Measurements from ENCODE around the gene DNAI4. TPM values are rescaled to one million over a fixed set of nuclear protein-coding genes. Genes with fewer than 3 reads are reported as not detected.

Gene DNAI4
- total and polyA plus RNA-seq, 2 of the 4 experiments (the other 2 are of a cell fraction) = 0.63 to 1.6 TPM

DNA sequence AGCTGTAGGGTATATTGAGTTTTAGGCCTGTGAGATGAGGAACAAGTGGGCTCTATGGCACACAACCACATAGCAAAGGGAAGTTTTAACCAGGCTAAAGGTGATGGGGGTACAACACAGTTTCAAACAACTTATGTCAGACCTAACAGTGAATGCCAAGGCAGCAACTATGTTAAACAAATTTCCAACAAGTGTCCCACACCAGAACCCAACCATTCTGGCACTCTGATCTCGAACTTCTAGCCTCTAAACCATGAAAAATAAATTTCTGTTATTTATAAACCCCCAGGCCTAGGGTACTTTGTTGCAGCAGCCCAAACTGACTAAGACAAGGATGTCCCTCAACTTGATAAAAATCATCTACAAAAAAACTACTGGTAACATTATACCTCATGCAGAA is 71.3 kb downstream of the DNAI4 start:
- Histone ChIP-seq H4K20me1 (ENCODE audit: insufficient read depth, low read length) (no peaks in the 10 kb centered on the region), H2BK20ac (ENCODE audit: low read depth, low read length) (no peak overlapping the region), H3K27ac (ENCODE audit: insufficient read depth, low read length) (no peak overlapping the region), H3K4me3 (ENCODE audit: insufficient read depth, low read depth, low read length) (no peak overlapping the region), H3K9me1 (ENCODE audit: insufficient read depth, low read length) (no peaks in the 10 kb centered on the region), H3K79me1 (ENCODE audit: low read depth in 1 of 2, low read length in 2 of 2) (no peaks in the 10 kb centered on the region), H2BK120ac (ENCODE audit: low read depth, low read length) (no peak overlapping the region), H3K27me3 (ENCODE audit: control insufficient read depth, insufficient read depth, low read length) (no peaks in the 10 kb centered on the region), H3K14ac (replicated peaks; ENCODE audit: low read depth, low read length) (no peak overlapping the region), H3K4ac (ENCODE audit: low read depth, low read length) (no peak overlapping the region), H3K23ac (ENCODE audit: low read depth, low read length) (no peak overlapping the region), H4K8ac (ENCODE audit: low read depth in 2 of 2, low read length in 2 of 2) (no peak overlapping the region), H3K4me1 (ENCODE audit: control insufficient read depth, insufficient read depth, low read length) (no peaks in the 10 kb centered on the region), H3K9ac (ENCODE audit: low read depth, low read length) (no peak overlapping the region), H4K5ac (ENCODE audit: low read depth, low read length) (no peak overlapping the region), H3K4me2 (ENCODE audit: low read depth, low read length) (no peak overlapping the region), H2BK5ac (ENCODE audit: low read depth, low read length, poor library complexity, severe bottlenecking) (no peak overlapping the region), H4K91ac (ENCODE audit: insufficient read depth, low read depth, low read length) (no peak overlapping the region), H2AK9ac (replicated peaks; ENCODE audit: low read depth, low read length, poor library complexity) (no peak overlapping the region), H3K36me3 (ENCODE audit: control insufficient read depth, insufficient read depth, low read length) (no peaks in the 10 kb centered on the region), H2AK5ac (ENCODE audit: low read depth, low read length) (no peak overlapping the region), H3K9me3 (ENCODE audit: control insufficient read depth, insufficient read depth, low read length) (no peaks in the 10 kb centered on the region), H2AFZ (replicated peaks; ENCODE audit: low read length, poor library complexity) (no peak overlapping the region), H3K18ac (ENCODE audit: low read depth, low read length) (no peak overlapping the region), H3K56ac (ENCODE audit: extremely low read depth, insufficient read depth, low read length) (no peak overlapping the region), H2BK15ac (ENCODE audit: low read depth, low read length) (no peak overlapping the region)
- DNase-seq (no peak), ATAC-seq (ENCODE audit: low read depth) (no peak)
- TF ChIP-seq CEBPB (IDR thresholded peaks at IDR 0.05; ENCODE audit: low read depth, low read length) (no peak), RAD21 (IDR thresholded peaks at IDR 0.05; ENCODE audit: low read length) (no peak), CHD1 (IDR thresholded peaks at IDR 0.05; ENCODE audit: low read depth, low read length) (no peak), SMC3 (IDR thresholded peaks at IDR 0.05; ENCODE audit: low read depth, low read length) (no peak)
- TF ChIP-seq, protein P1, sequence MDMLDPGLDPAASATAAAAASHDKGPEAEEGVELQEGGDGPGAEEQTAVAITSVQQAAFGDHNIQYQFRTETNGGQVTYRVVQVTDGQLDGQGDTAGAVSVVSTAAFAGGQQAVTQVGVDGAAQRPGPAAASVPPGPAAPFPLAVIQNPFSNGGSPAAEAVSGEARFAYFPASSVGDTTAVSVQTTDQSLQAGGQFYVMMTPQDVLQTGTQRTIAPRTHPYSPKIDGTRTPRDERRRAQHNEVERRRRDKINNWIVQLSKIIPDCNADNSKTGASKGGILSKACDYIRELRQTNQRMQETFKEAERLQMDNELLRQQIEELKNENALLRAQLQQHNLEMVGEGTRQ (IDR thresholded peaks at IDR 0.05; ENCODE audit: low read depth, low read length) = no peak
- intact Hi-C loops (cut with micrococcal nuclease) (no loop called here), dilution Hi-C loops (cut with HindIII; ENCODE audit: low sequenced_read_pairs, unreplicated experiment) (no loop called here), in situ Hi-C loops (cut with MboI; ENCODE audit: low sequenced_read_pairs) (no loop called here)
- WGBS, 2 experiments (ENCODE audit: extremely low coverage in 2 of 2, insufficient read length in 1 of 2) = no CpG with 5 or more reads among the region's 1 CpG
- no TSS peak for BruUV-seq (replicated peaks)
- ChIA-PET CTCF (no interaction called here), POLR2A (ENCODE audit: unreplicated experiment) (no interaction called here)

All from IMR-90 (cell line).